Pancreas (tissue), 10 donors: Measurements from ENCODE around the gene FIBCD1. TPM values are rescaled to one million over a fixed set of nuclear protein-coding genes. Genes with fewer than 3 reads are reported as not detected.

ENCODE experiments used
- ATAC-seq, 4 donors: fragments of 200-7000 bp; cut with Tn5 transposase; one replicate each; pipeline versions ENCODE4 v1.8.0 to v1.9.1; 2020; ENCODE audit warnings: mild to moderate bottlenecking in 4 of 4, moderate library complexity in 4 of 4
- DNase-seq, 6 donors: peaks; one replicate each; pipeline ENCODE4 v3.0.0-alpha.2; 2020
- FAIRE-seq: peaks from 2 replicates; lab custom pipeline; 2012; peaks lifted over from hg19 to GRCh38; lab: Jason Lieb, UNC
- H3K27ac ChIP-seq, 4 donors: fragments of 200-600 bp; sonication (generic); 1 replicate in 3 of 4; 2 replicates in 1 of 4; pipeline versions ENCODE4 v1.5.0 to v1.8.0; 2020
- H3K27me3 ChIP-seq, 4 donors: fragments of 200-600 bp; one replicate each; pipeline ENCODE4 v1.8.0; 2021
- H3K36me3 ChIP-seq, 3 donors: fragments of 200-600 bp; sonication (generic) in 1 of 3; one replicate each; pipeline versions ENCODE4 v1.5.0 to v1.8.0; 2020 to 2021
- H3K4me1 ChIP-seq, 3 donors: fragments of 200-600 bp; one replicate each; pipeline ENCODE4 v1.8.0; 2021
- H3K4me3 ChIP-seq, 4 donors: fragments of 200-600 bp; sonication (generic) in 2 of 4; one replicate each; pipeline versions ENCODE4 v1.5.0 to v1.8.0; 2020 to 2021
- H3K9me3 ChIP-seq, 4 donors: fragments of 200-600 bp; one replicate each; pipeline ENCODE4 v1.8.0; 2021
- CTCF ChIP-seq, 4 donors: fragments of 200-600 bp; sonication (generic) in 3 of 4; IDR thresholded peaks; one replicate each; pipeline versions ENCODE4 v1.5.0 to v1.8.0; 2021; ENCODE audit warnings: antibody characterized with exemption in 4 of 4
- WGBS, 2 donors: extraction: QIAGEN DNeasy Blood & Tissue Kit; methylation state at CpG; one replicate each; pipeline ENCODE4 v1.1.7; 2013; 5-methylcytosine and 5-hydroxymethylcytosine counted together
- intact Hi-C, 3 donors: fragments of 100-400 bp; cut with DNase I; formaldehyde crosslinking; loops; one replicate each; pipeline versions ENCODE4 v1.11.1 to v1.14.2; 2022
- polyA plus RNA-seq, 2 donors: library from polyadenylated mRNA; stranded (reverse); fragments of 200-250 nt; gene quantifications; one replicate each; pipeline ENCODE4 v1.2.3, GENCODE V29; 2013
- total RNA-seq, 6 donors: library from RNA; stranded (reverse); fragmentation: NEBNext Ultra II Directional in 4 of 6; extraction: Animal tissue kit (Norgen Biotek cat#: 25700) in 4 of 6; gene quantifications; one replicate each; pipeline versions ENCODE4 v1.2.1 to v1.2.4, GENCODE V29; 2021 to 2023
- donor health status: healthy with polysubstance abuse.
- donor health status: DM: no; HTN: no; CAD: no; lungs with moderate emphysema.
- donor health status: DM: no; HTN: no; CAD: no.
- donor health status: control.
- donor health status: control.
- donor health status: Bipolar disorder and iron deficiency.
- donor health status: DM: yes; HTN: yes; CAD: no.
- donor health status: DM: no; HTN: no; CAD: no.
- donor health status: DM: no; HTN: no; CAD: no.
- donor health status: DM: yes; HTN: yes; CAD: no.

The FIBCD1 gene
- total and polyA plus RNA-seq, 8 donors, result 0.47 TPM; not detected in 7

GRCh38 chr9:130901498-130902203 lies 37.4 kb downstream of the FIBCD1 start:
- H3K9me3 ChIP-seq, result no peaks in the 10 kb centered on the region
- no peak overlapping the region for H3K27ac ChIP-seq
- H3K4me3 ChIP-seq, result no peak overlapping the region
- H3K36me3 ChIP-seq, result no peaks in the 10 kb centered on the region
- intact Hi-C loops, result no loop called here
- ATAC-seq (no peak), FAIRE-seq (no peak), DNase-seq (peak in 1 of 6 donors; percentile 43)
- 59 to 75% methylated on average over 16 to 17 of the region's 17 CpGs for WGBS, 2 donors
- no peak for TF ChIP-seq CTCF (IDR thresholded peaks at IDR 0.05)
- no peaks in the 10 kb centered on the region for H3K4me1 ChIP-seq
- H3K27me3 ChIP-seq, result peaks cover 0 to 3% (median 0%) of the 10 kb centered on the region in 4 donors

- no peak overlapping the region for H3K27ac ChIP-seq
- H3K9me3 ChIP-seq, result no peaks in the 10 kb centered on the region
- WGBS, 2 donors, result 55 to 60% methylated on average over 17 of the region's 17 CpGs
- ATAC-seq, result no peak
- peak in 1 of 6 donors; percentile 30 for DNase-seq
- H3K36me3 ChIP-seq, result no peaks in the 10 kb centered on the region
- no peak overlapping the region for H3K4me3 ChIP-seq
- H3K4me1 ChIP-seq, result no peaks in the 10 kb centered on the region
- H3K27me3 ChIP-seq, result peaks cover 0 to 3% (median 0%) of the 10 kb centered on the region in 4 donors
- intact Hi-C loops, result no loop called here
- no peak for TF ChIP-seq CTCF (IDR thresholded peaks at IDR 0.05)
- no peak for FAIRE-seq
These were observed 38.1 kb downstream of the FIBCD1 start for GRCh38 chr9:130900701-130901497.

- Histone ChIP-seq H3K27ac (no peak overlapping the region), H3K27me3 (peaks cover 0 to 3% (median 0%) of the 10 kb centered on the region in 4 donors), H3K4me3 (no peak overlapping the region), H3K36me3 (no peaks in the 10 kb centered on the region), H3K4me1 (no peaks in the 10 kb centered on the region), H3K9me3 (no peaks in the 10 kb centered on the region)
- DNase-seq, result peak in 1 of 6 donors; percentile 57
- 35 to 37% methylated on average over 25 of the region's 25 CpGs for WGBS, 2 donors
- TF ChIP-seq CTCF (IDR thresholded peaks at IDR 0.05), result no peak
- peak in 1 of 4 donors; percentile 76 for ATAC-seq
- intact Hi-C loops, result no loop called here
- no peak for FAIRE-seq
These were observed 39.8 kb downstream of the FIBCD1 start for GRCh38 chr9:130899051-130899748.

GRCh38 chr9:130898552-130898852 lies 40.5 kb downstream of the FIBCD1 start:
- WGBS, 2 donors, result 15 to 16% methylated on average over 4 of the region's 4 CpGs
- H3K36me3 ChIP-seq, result no peaks in the 10 kb centered on the region
- no peak overlapping the region for H3K27ac ChIP-seq
- intact Hi-C loops, result no loop called here
- ATAC-seq (peak in 2 of 4 donors; percentile 17 to 76), DNase-seq (peak in 2 of 6 donors; percentile 31 to 44), FAIRE-seq (no peak)
- no peak overlapping the region for H3K4me3 ChIP-seq
- H3K9me3 ChIP-seq, result no peaks in the 10 kb centered on the region
- no peaks in the 10 kb centered on the region for H3K4me1 ChIP-seq
- no peak for TF ChIP-seq CTCF (IDR thresholded peaks at IDR 0.05)
- H3K27me3 ChIP-seq, result peaks cover 0 to 3% (median 0%) of the 10 kb centered on the region in 4 donors
